T-helper 9 cell (primary cell): ENCODE measurements around the gene POMT1.
A peak's percentile ranks its signal among the peaks of the same experiment; 100 is the strongest.
"Not testable (repeated sequence)": the region's sequence is repeated elsewhere in the genome, so short reads cannot be mapped to it uniquely, and the experiment has no call there.

Experiments
- DNase-seq: peaks from one replicate; pipeline ENCODE4 v3.0.0-alpha.2; 2020

POMT1 gene

DNA sequence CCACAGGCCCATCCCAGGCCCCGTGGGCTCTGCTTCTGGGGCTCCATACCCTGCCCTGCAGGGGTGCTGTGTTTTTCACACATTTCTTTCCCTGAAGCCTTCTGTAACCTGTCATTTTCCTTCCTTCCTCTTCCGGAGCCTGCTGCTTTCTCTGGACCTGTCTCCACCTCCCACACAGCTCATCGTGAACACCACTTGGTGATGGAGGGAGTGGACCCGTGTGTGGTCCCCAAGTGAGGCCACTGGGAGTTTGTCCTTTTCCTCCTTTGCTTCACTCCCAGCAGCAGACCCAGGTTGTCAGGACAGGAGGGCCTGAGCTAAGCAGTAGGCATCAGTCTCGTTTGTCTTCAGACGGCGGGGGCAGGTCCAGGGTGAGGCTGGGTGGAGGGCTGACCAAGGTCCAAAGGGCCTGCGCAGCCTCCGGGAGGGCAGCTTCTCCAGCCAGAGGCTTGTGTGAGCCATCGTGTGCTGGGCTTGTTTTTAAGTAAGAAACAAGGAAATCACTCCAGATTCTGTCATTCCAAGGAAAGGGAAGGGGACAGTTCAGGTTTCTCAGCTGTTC is 5.8 kb upstream of the POMT1 start:
- no peak for DNase-seq

DNA sequence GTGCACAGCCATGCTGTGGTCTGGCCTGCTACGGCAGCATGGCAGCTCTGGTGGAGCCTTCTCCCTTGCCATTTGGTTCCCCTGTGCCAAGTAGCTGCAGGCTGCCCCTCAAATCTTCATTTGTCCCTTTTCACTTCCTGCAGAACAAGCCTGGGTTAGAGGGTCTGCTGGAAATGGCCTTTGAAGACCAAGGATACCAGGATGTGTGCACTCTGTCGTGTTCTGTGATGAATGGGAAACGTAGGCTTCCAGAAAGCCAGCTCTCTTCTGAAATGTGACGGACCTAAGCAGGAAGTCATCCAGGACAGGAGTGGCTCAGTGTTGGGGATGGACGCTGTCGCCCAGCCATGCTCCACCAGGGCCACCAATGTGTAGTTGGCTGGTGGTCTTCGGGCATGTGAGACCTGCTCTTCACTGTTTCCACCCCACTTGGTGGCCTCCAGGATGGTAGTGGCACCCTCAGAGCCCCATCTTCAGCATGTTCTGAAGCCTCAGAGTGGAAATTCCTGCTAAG is 3.4 kb upstream of the POMT1 start:
- DNase-seq: no peak

DNA sequence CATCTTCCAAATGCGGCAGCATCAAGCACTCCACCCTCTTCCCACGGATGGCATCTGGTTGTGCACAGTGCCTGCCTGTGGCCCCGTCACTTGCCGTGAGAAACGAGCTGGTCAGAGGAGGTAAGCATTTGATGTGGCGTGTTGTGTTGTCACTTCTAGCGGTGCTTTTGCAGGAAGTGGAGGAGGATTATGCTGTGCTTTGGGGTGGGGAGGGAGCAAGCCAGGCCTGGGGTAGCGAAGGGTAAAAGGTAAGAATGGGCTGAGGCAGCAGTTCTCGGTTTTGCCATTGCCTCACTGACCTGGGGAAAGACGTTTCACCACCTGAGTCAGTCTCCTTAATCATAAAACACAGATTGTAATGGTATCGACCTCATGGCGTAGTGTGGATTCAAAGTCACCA is 2.3 kb upstream of the POMT1 start:
- peak; percentile 55 for DNase-seq

DNA sequence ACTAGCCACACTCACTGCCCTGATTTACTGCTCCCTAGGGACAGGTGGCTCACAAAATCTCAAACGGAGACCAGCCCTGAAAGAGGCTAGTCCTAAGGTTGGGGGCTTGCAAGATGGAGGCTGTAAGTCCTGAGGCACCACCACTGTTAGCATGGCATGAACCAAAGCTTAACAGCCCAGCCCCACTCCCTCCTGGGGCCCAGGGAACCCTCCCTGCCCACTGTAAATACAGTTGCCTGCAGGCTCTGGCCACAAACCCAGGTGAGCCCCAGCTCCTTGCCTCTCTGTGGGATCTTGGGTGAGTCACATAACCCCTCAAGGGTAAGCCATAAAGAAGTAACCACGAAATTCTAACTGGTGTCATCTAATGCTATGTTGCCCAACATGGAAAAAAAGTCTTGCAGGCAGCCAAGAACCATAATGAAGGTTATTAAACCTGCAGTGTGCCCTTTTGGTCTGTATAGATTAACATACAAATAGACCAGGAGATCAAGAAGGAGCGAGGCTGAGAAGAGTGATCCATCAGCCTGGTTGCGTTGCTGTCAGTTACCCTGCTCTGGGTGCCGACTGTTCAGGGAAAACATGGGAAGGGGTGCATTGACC is 1.7 kb upstream of the POMT1 start:
- peak; percentile 33 for DNase-seq

DNA sequence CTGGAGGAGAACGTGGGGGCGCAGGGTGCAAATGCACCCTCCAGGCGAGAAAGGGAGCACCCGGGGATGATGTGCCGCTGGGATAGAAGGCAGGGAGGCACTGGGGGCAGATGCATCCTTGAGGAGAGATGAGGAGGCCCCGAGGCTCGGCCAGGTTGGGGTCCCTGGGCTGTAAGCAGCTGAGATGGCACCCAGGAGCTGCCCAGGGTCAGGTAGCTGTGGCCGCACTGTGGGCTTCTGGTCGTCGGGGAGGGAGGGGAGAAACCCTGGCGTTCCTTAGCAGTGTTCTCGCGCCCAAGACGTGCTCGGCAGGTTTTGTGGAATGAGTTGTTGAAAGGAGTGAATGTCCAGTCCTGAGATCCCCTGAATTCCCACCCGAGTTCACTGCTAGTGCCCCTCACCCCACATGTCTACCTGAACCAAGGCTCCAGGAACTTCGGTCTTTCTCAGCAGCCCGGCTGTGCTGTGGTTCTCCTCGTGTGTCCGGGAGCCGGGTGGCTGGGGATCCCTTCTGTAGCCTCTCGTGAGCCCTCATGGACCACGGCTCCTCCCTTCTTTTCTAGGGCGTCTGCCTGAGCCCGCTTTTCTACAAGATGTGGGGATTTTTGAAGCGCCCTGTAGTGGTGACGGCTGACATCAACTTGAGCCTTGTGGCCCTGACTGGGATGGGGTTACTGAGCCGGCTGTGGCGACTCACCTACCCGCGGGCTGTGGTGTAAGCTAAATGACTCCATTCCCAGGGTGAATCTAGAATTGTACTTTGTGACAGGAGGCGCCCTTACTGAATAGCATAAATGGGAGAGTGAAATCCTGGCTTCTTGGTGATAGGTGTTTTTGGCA is 1.1 kb downstream of the POMT1 start:
- DNase-seq: peak; percentile 45

DNA sequence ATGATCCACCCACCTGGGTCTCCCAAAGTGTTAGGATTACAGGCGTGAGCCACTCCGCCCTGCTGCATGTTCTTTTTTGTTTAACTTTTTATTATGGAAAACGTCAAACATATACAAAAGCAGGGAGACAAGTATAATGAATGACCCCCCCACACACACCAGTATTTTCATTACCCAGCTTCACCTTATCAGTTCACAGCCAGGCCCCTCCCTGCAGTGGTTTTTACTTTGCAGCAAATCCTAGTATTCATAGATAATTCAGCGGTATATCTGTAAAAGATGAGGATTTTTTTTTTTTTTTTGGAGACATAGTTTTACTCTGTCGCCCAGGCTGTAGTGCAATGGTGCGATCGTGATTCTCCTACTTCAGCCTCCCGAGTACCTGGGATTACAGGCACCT is 2.3 kb downstream of the POMT1 start:
- no peak for DNase-seq

DNA sequence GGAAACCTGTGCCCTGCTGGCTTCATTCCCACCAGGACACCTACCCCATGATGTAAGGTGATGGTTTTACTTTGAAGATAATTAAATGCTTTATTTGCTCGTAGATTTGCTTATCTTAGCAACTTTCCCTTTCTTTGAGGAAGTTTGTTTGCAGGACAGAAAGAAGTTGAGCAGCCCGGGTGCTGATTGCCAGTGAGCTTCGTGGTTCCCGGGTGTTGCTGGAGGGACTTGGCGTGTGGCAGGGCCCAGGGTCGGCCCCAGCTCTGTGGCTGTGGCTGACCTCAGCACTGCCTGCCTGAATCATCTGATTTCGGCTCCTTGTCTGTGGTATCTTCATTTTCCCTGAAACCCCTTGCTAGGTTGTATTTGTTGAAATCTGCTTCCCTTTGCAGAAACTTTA is 8.7 kb downstream of the POMT1 start:
- DNase-seq: no peak

DNA sequence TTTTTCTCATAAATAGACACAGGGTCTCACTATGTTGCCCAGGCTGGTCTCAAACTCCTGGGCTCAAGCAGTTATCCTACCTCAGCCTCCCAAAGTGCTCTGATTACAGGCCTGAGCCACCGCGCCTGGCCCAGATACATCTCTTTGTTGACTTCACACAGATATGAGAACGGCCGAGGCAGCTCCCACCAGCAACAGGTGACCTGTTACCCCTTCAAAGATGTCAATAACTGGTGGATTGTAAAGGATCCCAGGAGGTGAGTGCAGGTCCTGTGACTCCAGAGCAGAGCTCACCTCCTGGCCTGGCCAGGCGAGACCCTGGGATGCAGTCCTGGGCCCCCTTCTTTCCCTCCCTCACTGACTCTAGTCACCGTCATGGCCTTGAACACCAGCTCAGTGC is 9.2 kb downstream of the POMT1 start:
- DNase-seq: no peak

DNA sequence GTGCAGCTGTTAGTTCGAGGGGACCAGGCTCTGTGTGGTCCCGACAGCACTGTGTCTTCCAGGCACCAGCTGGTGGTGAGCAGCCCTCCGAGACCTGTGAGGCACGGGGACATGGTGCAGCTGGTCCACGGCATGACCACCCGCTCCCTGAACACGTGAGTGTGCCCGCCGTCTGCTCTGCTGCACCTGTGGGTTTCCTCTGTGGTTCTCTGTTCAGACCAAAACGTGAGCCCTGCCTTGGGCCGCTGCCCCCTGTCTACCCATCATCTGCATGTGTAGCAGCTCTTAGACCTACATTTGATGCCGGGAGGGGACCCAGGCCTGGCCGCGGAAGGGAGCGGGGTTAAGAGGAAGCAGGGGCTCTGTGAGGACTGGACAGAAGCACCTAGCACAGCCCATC is 10.5 kb downstream of the POMT1 start:
- no peak for DNase-seq

DNA sequence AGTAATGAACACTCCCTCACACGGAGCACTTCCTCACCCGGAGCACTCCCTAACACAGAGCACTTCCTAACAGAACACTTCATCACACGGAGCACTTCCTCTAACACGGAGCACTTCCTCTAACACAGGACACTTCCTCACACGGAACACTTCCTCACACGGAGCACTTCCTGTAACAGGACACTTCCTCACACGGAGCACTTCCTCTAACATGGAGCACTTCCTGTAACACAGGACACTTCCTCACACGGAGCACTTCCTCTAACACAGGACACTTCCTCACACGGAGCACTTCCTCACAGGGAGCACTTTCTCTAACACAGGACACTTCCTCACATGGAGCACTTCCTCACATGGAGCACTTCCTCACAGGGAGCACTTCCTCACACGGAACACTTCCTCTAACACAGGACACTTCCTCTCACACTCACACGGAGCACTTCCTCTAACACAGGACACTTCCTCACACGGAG is 12.9 kb downstream of the POMT1 start:
- DNase-seq: not testable (repeated sequence)

DNA sequence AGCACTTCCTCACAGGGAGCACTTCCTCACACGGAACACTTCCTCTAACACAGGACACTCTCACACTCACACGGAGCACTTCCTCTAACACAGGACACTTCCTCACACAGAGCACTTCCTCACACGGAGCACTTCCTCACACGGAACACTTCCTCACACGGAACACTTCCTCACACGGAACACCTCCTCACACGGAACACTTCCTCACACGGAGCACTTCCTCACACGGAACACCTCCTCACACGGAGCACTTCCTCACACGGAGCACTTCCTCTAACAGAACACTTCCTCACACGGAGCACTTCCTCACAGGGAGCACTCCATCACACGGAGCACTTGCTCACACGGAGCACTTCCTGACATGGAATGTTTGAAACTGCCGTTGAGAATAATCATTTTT is 13.4 kb downstream of the POMT1 start:
- no peak for DNase-seq

DNA sequence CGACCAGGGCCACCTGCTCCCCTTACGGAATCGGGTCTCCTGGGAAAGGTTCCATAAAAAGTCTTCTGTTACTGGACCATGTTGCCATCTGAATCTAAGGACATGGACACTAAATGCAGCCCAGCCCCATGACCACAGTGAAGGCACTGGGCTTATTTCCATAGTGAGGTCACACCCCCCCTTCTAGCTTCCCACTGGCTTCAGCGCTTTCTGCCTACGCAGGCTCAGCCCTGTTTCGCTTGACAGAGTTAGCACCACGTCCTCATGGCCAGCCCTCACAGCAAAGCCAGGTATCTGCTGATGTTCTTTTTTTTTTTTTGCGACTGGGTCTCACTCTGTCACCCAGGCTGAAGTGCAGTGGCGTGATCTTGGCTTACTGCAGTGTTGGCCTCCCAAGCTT is 14.2 kb downstream of the POMT1 start:
- no peak for DNase-seq

DNA sequence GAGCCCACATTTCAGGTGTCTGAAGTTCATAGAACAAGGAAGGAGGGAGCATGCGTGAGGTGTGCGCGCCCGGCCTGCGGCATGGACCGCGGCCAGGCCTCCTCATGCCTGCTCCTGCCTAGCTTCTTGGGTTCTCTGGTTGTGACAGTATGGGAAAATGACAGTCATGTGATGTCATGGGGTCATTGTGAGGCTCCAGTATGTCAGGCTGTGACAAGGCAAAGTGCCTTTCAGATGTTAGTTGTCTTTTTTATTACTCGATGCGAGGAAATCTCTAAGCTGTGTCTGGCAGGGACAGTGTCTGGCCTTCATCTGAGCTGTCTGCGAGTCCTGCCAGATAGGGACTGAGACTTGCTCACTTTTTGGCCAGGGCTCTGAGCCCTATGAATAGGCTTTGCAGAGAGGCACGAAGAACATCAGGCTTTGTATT is 15.1 kb downstream of the POMT1 start:
- DNase-seq: no peak

DNA sequence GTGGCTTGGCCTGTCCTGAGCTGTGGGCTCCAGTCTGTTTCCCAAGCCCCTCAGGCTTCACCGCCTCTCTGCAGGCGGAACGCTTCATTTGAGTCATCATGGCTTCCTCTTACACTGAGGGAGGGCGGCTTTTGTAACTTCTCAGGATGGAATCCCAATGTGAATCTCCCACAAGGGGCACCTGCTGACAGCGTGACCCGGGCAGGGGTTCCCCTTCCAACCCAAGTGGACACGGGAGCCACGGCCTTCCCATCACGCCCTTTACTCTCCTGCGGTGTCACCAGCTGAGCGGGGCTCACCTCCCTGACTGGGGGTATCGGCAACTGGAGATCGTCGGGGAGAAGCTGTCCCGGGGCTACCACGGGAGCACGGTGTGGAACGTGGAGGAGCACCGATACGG is 15.8 kb downstream of the POMT1 start:
- DNase-seq: no peak

DNA sequence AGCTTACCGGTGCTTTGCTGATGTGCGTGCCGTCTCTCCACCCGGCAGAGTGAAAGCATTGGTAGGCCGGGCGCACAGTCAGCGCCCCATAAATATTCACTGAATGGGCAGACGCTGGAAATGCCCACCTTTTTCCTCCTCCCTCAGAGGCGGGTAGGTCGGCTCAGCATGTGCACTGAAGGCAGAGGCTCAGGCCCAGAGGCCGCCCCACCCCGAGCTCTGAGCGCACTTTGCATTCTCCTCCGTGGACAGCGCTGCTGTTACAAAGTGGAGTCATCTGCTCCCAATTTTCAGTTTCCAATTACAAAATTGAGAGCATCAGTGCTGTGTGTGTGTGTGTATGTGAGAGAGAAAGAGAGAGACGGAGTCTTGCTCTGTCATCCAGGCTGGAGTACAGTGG is 17.8 kb downstream of the POMT1 start:
- no peak for DNase-seq

DNA sequence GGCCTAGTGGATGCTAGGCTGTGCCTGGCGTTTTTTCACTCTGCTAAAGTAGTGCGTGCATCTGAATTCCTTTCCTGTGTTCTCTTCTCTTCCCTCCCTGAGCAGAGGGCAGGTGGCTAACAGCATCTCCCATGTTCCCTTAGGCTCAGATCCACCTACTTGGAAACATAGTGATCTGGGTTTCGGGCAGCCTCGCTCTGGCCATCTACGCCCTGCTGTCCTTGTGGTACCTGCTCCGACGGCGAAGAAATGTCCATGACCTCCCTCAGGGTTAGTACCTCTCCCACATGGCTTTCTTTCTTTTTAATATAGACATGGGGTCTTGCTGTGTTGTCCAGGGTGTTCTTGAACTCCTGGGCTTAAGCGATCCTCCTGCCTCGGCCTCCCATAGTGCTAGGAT is 18.5 kb downstream of the POMT1 start:
- no peak for DNase-seq

DNA sequence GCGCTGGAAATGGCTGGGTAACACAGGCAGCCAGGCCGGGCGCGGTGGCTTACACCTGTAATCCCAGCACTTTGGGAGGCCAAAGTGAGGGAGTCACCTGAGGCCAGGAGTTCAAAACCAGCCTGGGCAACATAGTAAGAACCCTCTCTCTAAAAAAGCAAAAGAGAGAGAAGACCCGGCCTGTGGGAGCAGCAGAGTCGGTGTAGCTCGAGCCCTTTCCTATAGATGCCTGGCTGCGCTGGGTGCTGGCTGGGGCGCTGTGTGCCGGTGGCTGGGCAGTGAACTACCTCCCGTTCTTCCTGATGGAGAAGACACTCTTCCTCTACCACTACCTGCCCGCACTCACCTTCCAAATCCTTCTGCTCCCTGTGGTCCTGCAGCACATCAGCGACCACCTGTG is 19.1 kb downstream of the POMT1 start:
- no peak for DNase-seq

DNA sequence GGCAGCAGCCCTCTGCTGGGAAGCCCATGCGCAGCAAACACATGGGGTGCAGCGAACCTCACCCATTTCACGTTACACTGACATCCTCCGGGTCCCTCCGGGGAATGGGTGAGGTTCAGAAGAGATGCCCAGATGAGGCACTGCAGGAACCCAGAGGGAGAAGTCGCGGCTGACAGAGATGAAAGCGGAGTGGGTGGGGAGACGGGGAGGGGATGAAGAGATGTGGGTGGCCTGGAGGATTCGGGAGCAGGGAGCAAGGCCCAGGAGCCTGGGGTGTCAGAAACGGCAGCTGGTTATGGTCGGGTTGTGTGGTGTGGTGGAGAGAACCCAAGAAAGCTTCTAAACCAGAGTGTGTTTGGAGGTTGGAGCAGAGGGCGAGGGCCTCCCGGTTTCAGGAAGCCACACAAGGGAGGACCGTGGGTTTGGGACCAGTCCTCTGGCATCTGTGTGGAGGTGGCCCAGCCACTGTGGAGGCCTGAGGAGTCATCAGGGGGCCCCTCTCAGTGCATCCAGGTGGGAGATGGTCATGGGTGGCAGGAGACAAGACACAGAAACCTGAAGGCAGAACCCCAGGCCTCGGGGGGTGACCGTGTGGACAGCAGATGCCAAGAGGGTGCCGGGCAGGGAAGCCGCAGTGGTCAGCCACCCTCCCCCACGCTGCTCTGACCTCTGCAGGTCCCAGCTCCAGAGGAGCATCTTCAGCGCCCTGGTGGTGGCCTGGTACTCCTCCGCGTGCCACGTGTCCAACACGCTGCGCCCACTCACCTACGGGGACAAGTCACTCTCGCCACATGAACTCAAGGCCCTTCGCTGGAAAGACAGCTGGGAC is 19.8 kb downstream of the POMT1 start:
- no peak for DNase-seq

DNA sequence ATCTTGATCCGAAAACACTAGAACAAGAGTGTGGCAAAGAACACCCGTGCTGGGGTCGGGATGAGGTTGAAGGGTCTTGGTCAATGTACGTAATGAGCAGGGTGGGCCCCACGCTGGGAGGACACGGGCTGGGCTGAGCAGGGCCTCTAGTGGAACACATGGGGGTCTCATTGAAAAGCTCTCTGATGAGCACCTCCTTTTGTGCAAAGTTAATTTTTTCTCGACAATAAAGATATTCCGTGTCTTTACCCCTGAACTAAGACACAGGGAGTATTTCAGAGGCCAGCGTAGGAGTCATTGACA is 20.3 kb downstream of the POMT1 start:
- no peak for DNase-seq

DNA sequence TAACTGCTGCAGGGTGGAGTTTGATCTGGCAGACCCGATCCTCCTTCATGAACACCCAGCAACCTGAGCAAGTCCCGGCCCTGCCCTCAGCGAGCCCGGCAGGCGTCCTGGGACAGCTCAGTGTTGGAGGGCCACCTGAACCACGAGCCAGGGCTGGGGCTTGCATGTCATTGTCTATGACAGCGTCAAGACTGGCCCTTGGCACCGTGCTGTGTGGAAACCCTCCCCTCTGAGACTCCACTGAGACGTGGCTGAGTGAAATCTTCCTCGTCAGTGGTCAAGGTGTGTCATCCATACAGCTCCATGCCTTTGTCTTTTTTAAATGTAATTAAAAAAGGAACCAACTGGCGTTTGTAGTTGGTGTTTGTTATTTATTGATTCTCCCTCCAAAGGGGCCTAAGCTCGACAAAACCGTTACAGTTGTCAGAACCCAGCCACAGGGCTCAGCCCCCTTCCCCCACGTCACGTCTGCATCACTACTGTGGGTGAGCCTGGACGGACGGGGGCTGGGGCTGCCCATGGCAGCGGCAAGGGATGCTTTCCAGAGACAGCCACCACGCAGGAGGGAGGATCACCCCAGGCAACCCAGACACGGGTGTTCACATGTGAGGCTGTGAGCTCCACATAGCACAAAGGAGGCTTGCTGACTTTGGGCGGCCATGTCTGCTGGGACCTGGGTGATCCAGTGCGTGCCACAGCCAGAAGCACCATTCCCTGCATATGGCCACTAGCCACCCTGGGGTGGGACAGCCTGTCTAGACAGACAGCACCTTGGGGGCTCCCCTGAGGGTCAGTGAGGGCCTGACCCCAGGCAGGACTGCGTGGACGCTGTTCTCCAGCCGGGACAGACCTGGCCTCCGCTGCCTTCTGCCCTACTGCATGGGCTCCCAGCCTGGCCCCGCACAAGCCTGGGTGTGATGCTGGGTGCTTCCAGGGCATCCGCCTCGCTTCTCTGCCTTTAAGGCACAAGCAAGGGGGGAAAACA is 21.0 kb downstream of the POMT1 start:
- DNase-seq: no peak

DNA sequence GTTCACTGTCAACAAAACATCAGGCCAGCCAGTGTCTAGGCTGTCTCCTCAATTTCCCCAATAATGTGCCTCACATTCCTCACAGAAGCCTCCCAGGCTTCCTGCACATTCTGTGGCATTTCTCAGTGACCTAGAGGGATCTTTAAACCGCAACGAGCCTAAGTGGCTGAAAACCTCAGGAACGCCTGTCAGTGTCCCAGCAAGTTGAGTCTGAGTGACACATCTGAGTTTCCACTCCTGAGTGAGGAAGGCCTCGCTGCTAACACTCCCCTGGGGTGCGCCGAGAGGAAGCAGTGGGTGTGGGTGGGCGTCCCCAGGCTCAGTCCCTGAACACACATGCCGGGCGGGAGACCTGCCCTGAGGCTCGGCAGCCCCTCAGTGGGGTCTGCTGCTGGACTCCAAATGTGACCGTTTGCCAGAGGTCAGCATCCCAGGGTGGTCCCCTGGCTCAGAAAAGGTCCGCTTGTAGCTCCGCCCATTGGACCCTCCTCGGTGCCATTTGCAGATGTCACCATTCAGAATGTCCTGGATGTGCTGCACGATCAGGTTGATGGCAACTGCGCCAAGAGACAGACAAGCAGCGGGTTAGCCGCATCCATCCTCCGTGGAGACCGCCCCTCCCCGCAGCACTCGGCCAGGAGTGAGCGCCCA is 22.1 kb downstream of the POMT1 start:
- no peak for DNase-seq
